Mucosa of descending colon (tissue), 3 donors: Measurements from ENCODE around the gene RELN. TPM values are rescaled to one million over a fixed set of nuclear protein-coding genes. Genes with fewer than 3 reads are reported as not detected.

ENCODE experiments used
- ATAC-seq: fragments of 200-7000 bp; cut with Tn5 transposase; one replicate; pipeline ENCODE4 v1.9.1; 2020; ENCODE audit warnings: mild to moderate bottlenecking, moderate library complexity
- DNase-seq, 3 donors: peaks; one replicate each; pipeline ENCODE4 v3.0.0-alpha.2; 2020
- H3K36me3 ChIP-seq: fragments of 200-600 bp; one replicate; pipeline ENCODE4 v1.8.0; 2021; ENCODE audit warnings: low read depth, mild to moderate bottlenecking
- H3K4me1 ChIP-seq: fragments of 200-600 bp; one replicate; pipeline ENCODE4 v1.8.0; 2021; ENCODE audit warnings: low read depth, mild to moderate bottlenecking
- H3K4me3 ChIP-seq: fragments of 200-600 bp; one replicate; pipeline ENCODE4 v1.8.0; 2021; ENCODE audit warnings: mild to moderate bottlenecking
- H3K9me3 ChIP-seq: fragments of 200-600 bp; one replicate; pipeline ENCODE4 v1.8.0; 2021; ENCODE audit warnings: mild to moderate bottlenecking
- intact Hi-C, 2 donors: fragments of 100-400 bp; cut with DNase I in 1 of 2; cut with micrococcal nuclease in 1 of 2; formaldehyde crosslinking; loops; one replicate each; pipeline versions ENCODE4 v1.11.0 to v1.11.1; 2022; cut with DNase I, micrococcal nuclease
- total RNA-seq, 3 donors: library from RNA; stranded (reverse); fragmentation: NEBNext Ultra II Directional in 2 of 3; extraction: Animal tissue kit (Norgen Biotek cat#: 25700) in 2 of 3; gene quantifications; one replicate each; pipeline versions ENCODE4 v1.2.1 to v1.2.4, GENCODE V29; 2021 to 2023
- TF ChIP-seq, protein P1 (sequence below): fragments of 200-600 bp; IDR thresholded peaks from one replicate; pipeline ENCODE4 v1.8.0; 2022; ENCODE audit warnings: antibody characterized with exemption, mild to moderate bottlenecking
- donor health status: DM: no; HTN: no; CAD: no; lungs with moderate emphysema.
- donor health status: DM: no; HTN: no; CAD: no.
- donor health status: DM: no; HTN: yes; CAD: no.

The RELN gene
- total RNA-seq, 3 donors from 2014 or later: 1.1 to 4.4 (median 2.4) TPM

DNA sequence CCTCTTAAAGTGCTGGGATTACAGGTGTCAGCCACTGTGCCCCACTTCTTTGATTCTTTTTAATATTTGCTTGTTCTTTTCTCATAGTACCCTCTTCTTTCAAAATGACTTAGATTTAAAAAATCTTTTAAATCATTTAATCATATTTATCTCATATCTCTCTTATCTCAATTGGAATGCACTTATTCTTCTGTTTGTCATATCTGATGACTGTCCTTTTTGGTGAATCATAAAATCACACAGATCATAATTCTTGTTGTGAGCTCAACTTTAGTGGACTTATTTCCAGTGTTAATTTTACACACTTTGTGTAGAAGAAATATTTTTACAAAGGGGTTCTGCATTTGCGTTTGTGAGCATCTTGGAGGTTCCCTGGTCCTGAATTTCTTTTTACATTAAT lies 323.1 kb downstream of the RELN start:
- H3K4me3 ChIP-seq: no peak overlapping the region
- no peaks in the 10 kb centered on the region for H3K9me3 ChIP-seq
- no peaks in the 10 kb centered on the region for H3K36me3 ChIP-seq
- no peaks in the 10 kb centered on the region for H3K4me1 ChIP-seq
- ATAC-seq (no peak), DNase-seq (no peak)
- intact Hi-C loops: no loop called here
- TF ChIP-seq, protein P1, sequence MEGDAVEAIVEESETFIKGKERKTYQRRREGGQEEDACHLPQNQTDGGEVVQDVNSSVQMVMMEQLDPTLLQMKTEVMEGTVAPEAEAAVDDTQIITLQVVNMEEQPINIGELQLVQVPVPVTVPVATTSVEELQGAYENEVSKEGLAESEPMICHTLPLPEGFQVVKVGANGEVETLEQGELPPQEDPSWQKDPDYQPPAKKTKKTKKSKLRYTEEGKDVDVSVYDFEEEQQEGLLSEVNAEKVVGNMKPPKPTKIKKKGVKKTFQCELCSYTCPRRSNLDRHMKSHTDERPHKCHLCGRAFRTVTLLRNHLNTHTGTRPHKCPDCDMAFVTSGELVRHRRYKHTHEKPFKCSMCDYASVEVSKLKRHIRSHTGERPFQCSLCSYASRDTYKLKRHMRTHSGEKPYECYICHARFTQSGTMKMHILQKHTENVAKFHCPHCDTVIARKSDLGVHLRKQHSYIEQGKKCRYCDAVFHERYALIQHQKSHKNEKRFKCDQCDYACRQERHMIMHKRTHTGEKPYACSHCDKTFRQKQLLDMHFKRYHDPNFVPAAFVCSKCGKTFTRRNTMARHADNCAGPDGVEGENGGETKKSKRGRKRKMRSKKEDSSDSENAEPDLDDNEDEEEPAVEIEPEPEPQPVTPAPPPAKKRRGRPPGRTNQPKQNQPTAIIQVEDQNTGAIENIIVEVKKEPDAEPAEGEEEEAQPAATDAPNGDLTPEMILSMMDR: no peak

DNA sequence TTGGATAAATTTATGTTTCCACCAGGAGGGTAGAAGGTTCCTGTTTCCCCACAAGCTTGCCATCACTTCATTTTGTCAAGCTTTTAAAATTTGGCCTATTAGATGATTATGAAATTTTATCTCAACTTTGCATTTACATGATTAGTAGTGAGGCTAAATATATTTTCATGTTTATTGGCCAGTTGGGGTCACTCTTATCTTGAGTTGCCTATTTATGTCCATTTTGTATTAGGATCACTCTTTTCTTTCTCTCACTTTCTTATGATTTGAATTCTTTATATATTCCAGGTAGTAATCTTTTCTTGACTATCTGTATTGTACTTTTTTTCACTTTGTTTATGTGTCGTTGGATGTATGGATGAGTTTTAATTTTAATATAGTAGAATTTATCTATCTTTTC lies 324.9 kb downstream of the RELN start:
- H3K36me3 ChIP-seq: no peaks in the 10 kb centered on the region
- no peak overlapping the region for H3K4me3 ChIP-seq
- no peaks in the 10 kb centered on the region for H3K9me3 ChIP-seq
- TF ChIP-seq, protein P1: no peak
- DNase-seq: no peak
- no peaks in the 10 kb centered on the region for H3K4me1 ChIP-seq
- no peak for ATAC-seq
- intact Hi-C loops: no loop called here

GRCh38 chr7:103660455-103661371 lies 328.7 kb downstream of the RELN start:
- H3K36me3 ChIP-seq: no peaks in the 10 kb centered on the region
- ATAC-seq (no peak), DNase-seq (no peak)
- no peaks in the 10 kb centered on the region for H3K4me1 ChIP-seq
- intact Hi-C loops: no loop called here
- H3K9me3 ChIP-seq: no peaks in the 10 kb centered on the region
- TF ChIP-seq, protein P1: no peak
- H3K4me3 ChIP-seq: no peak overlapping the region

DNA sequence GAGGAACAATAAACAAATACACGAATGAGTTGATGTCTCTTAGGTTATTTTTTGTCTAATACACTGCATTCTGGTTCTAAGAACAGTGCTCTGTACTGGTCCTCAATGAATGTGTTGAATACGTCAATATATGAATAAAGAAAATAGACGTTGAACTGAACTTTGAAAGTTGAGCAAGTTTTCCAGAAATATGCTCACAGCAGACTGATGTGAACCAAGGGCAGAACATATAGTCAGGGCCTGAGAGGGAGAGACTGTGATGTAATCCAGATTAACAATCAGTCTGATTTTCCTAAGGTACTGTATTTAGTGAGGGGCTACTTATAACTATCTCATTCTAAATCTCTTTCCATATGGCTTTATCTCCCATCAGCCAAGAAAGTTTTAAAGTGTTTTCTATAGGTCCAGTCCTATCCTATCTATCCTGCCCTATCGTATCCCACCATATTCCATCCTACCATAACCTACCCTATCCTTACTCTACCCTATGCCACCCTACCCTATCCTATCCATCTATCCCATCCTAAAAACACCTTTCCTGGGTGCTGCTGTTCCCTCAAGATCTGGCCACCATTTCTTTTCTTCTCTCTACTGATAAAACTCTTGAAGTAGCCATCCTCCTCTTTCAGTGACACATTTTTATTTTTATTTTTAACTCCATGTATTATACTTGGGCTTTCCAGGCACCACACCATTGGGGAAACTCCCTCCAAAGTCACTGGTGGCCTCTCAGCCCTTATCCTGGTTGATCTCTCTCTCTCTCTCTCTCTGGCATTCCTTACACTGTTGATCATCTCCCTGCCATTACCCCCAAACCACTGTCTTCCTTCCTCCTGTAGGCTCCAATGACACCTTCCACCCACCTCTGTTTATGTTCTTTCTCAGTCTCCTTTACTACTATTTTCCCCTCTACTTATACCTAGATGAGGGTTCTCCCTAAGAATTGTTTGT lies 331.1 kb downstream of the RELN start:
- intact Hi-C loops: no loop called here
- H3K4me1 ChIP-seq: no peaks in the 10 kb centered on the region
- TF ChIP-seq, protein P1: no peak
- DNase-seq (no peak), ATAC-seq (no peak)
- no peaks in the 10 kb centered on the region for H3K9me3 ChIP-seq
- no peaks in the 10 kb centered on the region for H3K36me3 ChIP-seq
- no peak overlapping the region for H3K4me3 ChIP-seq

DNA sequence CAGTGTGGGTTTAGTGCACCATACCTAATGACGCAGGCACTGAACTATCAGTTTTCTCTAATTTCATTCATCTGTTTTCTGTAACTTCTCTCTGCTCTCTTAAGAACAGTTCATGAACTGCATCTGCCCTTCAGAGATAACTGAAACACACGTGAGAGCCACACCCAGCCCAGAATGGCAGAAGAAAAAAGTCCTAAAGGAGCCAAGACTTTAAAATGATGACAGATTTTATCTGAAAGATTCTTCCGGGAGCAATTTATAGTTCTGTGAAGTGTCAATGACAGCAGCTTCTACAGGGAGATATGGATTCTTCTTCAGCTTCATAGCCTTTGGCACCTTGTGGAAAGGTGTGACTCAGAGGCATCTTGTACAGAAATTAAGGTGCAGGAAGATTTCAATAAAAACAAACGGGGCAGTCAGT lies 332.0 kb downstream of the RELN start:
- TF ChIP-seq, protein P1: no peak
- DNase-seq: no peak
- Histone ChIP-seq H3K9me3 (no peaks in the 10 kb centered on the region), H3K36me3 (no peaks in the 10 kb centered on the region), H3K4me3 (no peak overlapping the region), H3K4me1 (no peaks in the 10 kb centered on the region)
- ATAC-seq: no peak
- intact Hi-C loops: no loop called here
